H9 (cell line): ENCODE results near the gene LRIG1. TPM values are rescaled to one million over a fixed set of nuclear protein-coding genes. Genes with fewer than 3 reads are reported as not detected.

ENCODE experiments used
- DNase-seq: peaks from one replicate; pipeline ENCODE4 v3.0.0-alpha.2; 2017
- H2AFZ ChIP-seq: one replicate; pipeline ENCODE4 v1.6.1; 2013; ENCODE audit warnings: mild to moderate bottlenecking, low read length, control low read depth, moderate library complexity
- H2AK5ac ChIP-seq: 2 replicates; pipeline ENCODE4 v1.6.1; 2013; ENCODE audit warnings: low read length, control low read depth, mixed read lengths; ENCODE audit not compliant: insufficient read length
- H2BK120ac ChIP-seq: one replicate; pipeline ENCODE4 v1.6.1; 2013; ENCODE audit warnings: low read depth, mild to moderate bottlenecking, low read length, control low read depth, inconsistent platforms; ENCODE audit not compliant: poor library complexity, severe bottlenecking
- H2BK12ac ChIP-seq: 2 replicates; pipeline ENCODE4 v1.6.1; 2013; ENCODE audit warnings: low read length, control low read depth, mixed read lengths, low read depth; ENCODE audit not compliant: insufficient read length
- H2BK15ac ChIP-seq: 2 replicates; pipeline ENCODE4 v1.6.1; 2013; ENCODE audit warnings: low read depth, low read length, control low read depth
- H2BK20ac ChIP-seq: one replicate; pipeline ENCODE4 v1.6.1; 2013; ENCODE audit warnings: low read depth, mild to moderate bottlenecking, low read length, control low read depth, inconsistent platforms; ENCODE audit not compliant: poor library complexity, severe bottlenecking
- H2BK5ac ChIP-seq: 2 replicates; pipeline ENCODE4 v1.6.1; 2013; ENCODE audit warnings: low read length, control low read depth, mixed read lengths; ENCODE audit not compliant: insufficient read length
- H3K14ac ChIP-seq: 2 replicates; pipeline ENCODE4 v1.6.1; 2013; ENCODE audit warnings: low read length, control low read depth; ENCODE audit not compliant: insufficient read depth
- H3K18ac ChIP-seq: 2 replicates; pipeline ENCODE4 v1.6.1; 2013; ENCODE audit warnings: low read depth, mild to moderate bottlenecking, mixed read lengths, low read length, control low read depth; ENCODE audit not compliant: insufficient read length
- H3K23ac ChIP-seq: 2 replicates; pipeline ENCODE4 v1.6.1; 2013; ENCODE audit warnings: low read length, control low read depth, mixed read lengths, low read depth; ENCODE audit not compliant: insufficient read length
- H3K23me2 ChIP-seq: 2 replicates; pipeline ENCODE4 v1.6.1; 2013; ENCODE audit warnings: low read depth, mild to moderate bottlenecking, mixed read lengths, low read length, control low read depth; ENCODE audit not compliant: insufficient read length, poor library complexity, severe bottlenecking
- H3K27ac ChIP-seq: 2 replicates; pipeline ENCODE4 v1.5.1; 2013; ENCODE audit warnings: low read length, control low read depth, mixed read lengths, low read depth; ENCODE audit not compliant: insufficient read length
- H3K27me3 ChIP-seq: 2 replicates; pipeline ENCODE4 v1.6.1; 2013; ENCODE audit warnings: low read length, control low read depth, inconsistent platforms; ENCODE audit not compliant: insufficient read depth
- H3K4ac ChIP-seq: 2 replicates; pipeline ENCODE4 v1.6.1; 2013; ENCODE audit warnings: low read depth, mild to moderate bottlenecking, control low read depth, inconsistent platforms, low read length, moderate library complexity
- H3K4me1 ChIP-seq: 2 replicates; pipeline ENCODE4 v1.6.1; 2013; ENCODE audit warnings: low read length, control low read depth, inconsistent platforms; ENCODE audit not compliant: insufficient read depth
- H3K4me2 ChIP-seq: 2 replicates; pipeline ENCODE4 v1.6.1; 2013; ENCODE audit warnings: low read length, control low read depth, mixed read lengths; ENCODE audit not compliant: insufficient read length, insufficient read depth
- H3K56ac ChIP-seq: 2 replicates; pipeline ENCODE4 v1.6.1; 2013; ENCODE audit warnings: low read depth, mild to moderate bottlenecking, mixed read lengths, low read length, control low read depth; ENCODE audit not compliant: insufficient read length
- H3K79me1 ChIP-seq: 2 replicates; pipeline ENCODE4 v1.6.1; 2013; ENCODE audit warnings: low read depth, mild to moderate bottlenecking, moderate library complexity, low read length, control low read depth, inconsistent platforms; ENCODE audit not compliant: insufficient read depth, poor library complexity, severe bottlenecking
- H3K79me2 ChIP-seq: 2 replicates; pipeline ENCODE4 v1.6.1; 2013; ENCODE audit warnings: low read length, control low read depth, inconsistent platforms; ENCODE audit not compliant: insufficient read depth
- H3K9ac ChIP-seq: 2 replicates; pipeline ENCODE4 v1.6.1; 2013; ENCODE audit warnings: low read length, control low read depth, mixed read lengths; ENCODE audit not compliant: insufficient read length; ENCODE audit errors: extremely low read depth
- H3K9me3 ChIP-seq: one replicate; pipeline ENCODE4 v1.6.1; 2013; ENCODE audit warnings: low read depth, low read length, inconsistent platforms; ENCODE audit not compliant: control insufficient read depth
- H3T11ph ChIP-seq: one replicate; pipeline ENCODE4 v1.6.1; 2013; ENCODE audit warnings: mild to moderate bottlenecking, low read length, control low read depth, inconsistent platforms
- H4K20me1 ChIP-seq: one replicate; pipeline ENCODE4 v1.6.1; 2013; ENCODE audit not compliant: control insufficient read depth, insufficient read length, insufficient read depth
- H4K5ac ChIP-seq: 2 replicates; pipeline ENCODE4 v1.6.1; 2013; ENCODE audit warnings: low read depth, mild to moderate bottlenecking, mixed read lengths, low read length, control low read depth; ENCODE audit not compliant: insufficient read length
- H4K8ac ChIP-seq: replicated peaks from 2 replicates; pipeline ENCODE4 v1.6.1; 2013; ENCODE audit warnings: low read length, control low read depth, mixed read lengths, low read depth; ENCODE audit not compliant: insufficient read length
- H4K91ac ChIP-seq: 2 replicates; pipeline ENCODE4 v1.6.1; 2013; ENCODE audit warnings: low read depth, mild to moderate bottlenecking, moderate library complexity, mixed read lengths, low read length, control low read depth; ENCODE audit not compliant: insufficient read length
- H3K27ac Mint-ChIP-seq, 3 experiments: 2 replicates in 2 of 3; 3 replicates in 1 of 3; pipeline ENCODE4 v1.8.0; 2020 to 2021; ENCODE audit warnings: mixed read lengths in 3 of 3, mild to moderate bottlenecking in 1 of 3, moderate library complexity in 1 of 3
- H3K27me3 Mint-ChIP-seq: 2 replicates; pipeline ENCODE4 v1.8.0; 2021; ENCODE audit warnings: low read depth, mild to moderate bottlenecking, moderate library complexity, mixed read lengths
- H3K36me3 Mint-ChIP-seq, 3 experiments: 2 replicates in 2 of 3; 3 replicates in 1 of 3; pipeline ENCODE4 v1.8.0; 2020 to 2021; ENCODE audit warnings: low read depth in 3 of 3, mixed read lengths in 3 of 3; ENCODE audit not compliant: insufficient read depth in 1 of 3
- H3K4me1 Mint-ChIP-seq, 2 experiments: 2 replicates each; pipeline ENCODE4 v1.8.0; 2020; ENCODE audit warnings: mixed read lengths in 2 of 2
- H3K4me3 Mint-ChIP-seq, 2 experiments: 2 replicates in 1 of 2; 3 replicates in 1 of 2; pipeline ENCODE4 v1.8.0; 2020 to 2021; ENCODE audit warnings: mild to moderate bottlenecking in 2 of 2, mixed read lengths in 2 of 2, moderate library complexity in 1 of 2
- H3K9me3 Mint-ChIP-seq, 2 experiments: 2 replicates in 1 of 2; 3 replicates in 1 of 2; pipeline ENCODE4 v1.8.0; 2020; ENCODE audit warnings: mild to moderate bottlenecking in 2 of 2, mixed read lengths in 2 of 2, moderate library complexity in 1 of 2
- CTCF ChIP-seq: fragments of 200-600 bp; sonication (generic); conservative IDR thresholded peaks from 3 replicates; pipeline ENCODE4 v1.8.0; 2021; ENCODE audit warnings: antibody characterized with exemption, mild to moderate bottlenecking
- WGBS: extraction: QIAGEN DNeasy Blood & Tissue Kit; methylation state at CpG from one replicate; pipeline ENCODE4 v1.1.7; 2013; ENCODE audit warnings: missing lambda C conversion rate, low lambda C conversion rate, mixed read lengths; ENCODE audit not compliant: insufficient read length; ENCODE audit errors: extremely low coverage; 5-methylcytosine and 5-hydroxymethylcytosine counted together
- total RNA-seq: library from RNA; stranded (reverse); gene quantifications from 2 replicates; pipeline ENCODE4 v1.2.1, GENCODE V29; 2021

Gene LRIG1
- total RNA-seq, 1 experiment from 2014 or later: 70.3 TPM

- Mint-ChIP-seq H3K27ac (peak overlapping the region in 1 of 3 experiments; percentile 61; a peak in 1 of 7 replicates), H3K9me3 (no peaks in the 10 kb centered on the region), H3K4me3 (no peak overlapping the region), H3K27me3 (no peaks in the 10 kb centered on the region), H3K36me3 (peaks cover 65 to 86% (median 84%) of the 10 kb centered on the region in 3 experiments), H3K4me1 (peaks cover 7 to 13% of the 10 kb centered on the region in 2 experiments)
- H2BK20ac ChIP-seq: no peak overlapping the region
- H2AFZ ChIP-seq: no peak overlapping the region
- H2AK5ac ChIP-seq: no peak overlapping the region
- no peak overlapping the region for H3K18ac ChIP-seq
- no peaks in the 10 kb centered on the region for H3K79me1 ChIP-seq
- H3K9me3 ChIP-seq: no peaks in the 10 kb centered on the region
- H3K79me2 ChIP-seq: peaks cover 2% of the 10 kb centered on the region; the same call in 1 of the 2 replicates
- H2BK120ac ChIP-seq: no peak overlapping the region
- no peak overlapping the region for H4K8ac ChIP-seq
- no peak overlapping the region for H3T11ph ChIP-seq
- no peak overlapping the region for H2BK12ac ChIP-seq
- H3K56ac ChIP-seq: no peak overlapping the region
- no peaks in the 10 kb centered on the region for H3K27me3 ChIP-seq
- no peak overlapping the region for H2BK5ac ChIP-seq
- no peak overlapping the region for H3K4ac ChIP-seq
- no CpG with 5 or more reads among the region's 7 CpGs for WGBS
- peaks cover 3% of the 10 kb centered on the region for H4K20me1 ChIP-seq
- DNase-seq: no peak
- H3K14ac ChIP-seq: no peak overlapping the region
- H3K23me2 ChIP-seq: no peaks in the 10 kb centered on the region
- H4K5ac ChIP-seq: no peak overlapping the region
- no peak for TF ChIP-seq CTCF
- H3K9ac ChIP-seq: no peak overlapping the region
- no peak overlapping the region for H4K91ac ChIP-seq
- H2BK15ac ChIP-seq: no peak overlapping the region
- H3K4me1 ChIP-seq: no peaks in the 10 kb centered on the region
- H3K27ac ChIP-seq: no peak overlapping the region
- no peak overlapping the region for H3K23ac ChIP-seq
- no peak overlapping the region for H3K4me2 ChIP-seq
These were observed 113.7 kb downstream of the LRIG1 start for GRCh38 chr3:66386925-66387650.
